Activated gamma-delta T cell treated with Interleukin-2 at 50 U/mL for 16 hours (primary cell): ENCODE results near the gene ATG7.

Source experiments
- DNase-seq: peaks from one replicate; pipeline ENCODE4 v3.0.0-alpha.2; 2020

Gene ATG7

DNA sequence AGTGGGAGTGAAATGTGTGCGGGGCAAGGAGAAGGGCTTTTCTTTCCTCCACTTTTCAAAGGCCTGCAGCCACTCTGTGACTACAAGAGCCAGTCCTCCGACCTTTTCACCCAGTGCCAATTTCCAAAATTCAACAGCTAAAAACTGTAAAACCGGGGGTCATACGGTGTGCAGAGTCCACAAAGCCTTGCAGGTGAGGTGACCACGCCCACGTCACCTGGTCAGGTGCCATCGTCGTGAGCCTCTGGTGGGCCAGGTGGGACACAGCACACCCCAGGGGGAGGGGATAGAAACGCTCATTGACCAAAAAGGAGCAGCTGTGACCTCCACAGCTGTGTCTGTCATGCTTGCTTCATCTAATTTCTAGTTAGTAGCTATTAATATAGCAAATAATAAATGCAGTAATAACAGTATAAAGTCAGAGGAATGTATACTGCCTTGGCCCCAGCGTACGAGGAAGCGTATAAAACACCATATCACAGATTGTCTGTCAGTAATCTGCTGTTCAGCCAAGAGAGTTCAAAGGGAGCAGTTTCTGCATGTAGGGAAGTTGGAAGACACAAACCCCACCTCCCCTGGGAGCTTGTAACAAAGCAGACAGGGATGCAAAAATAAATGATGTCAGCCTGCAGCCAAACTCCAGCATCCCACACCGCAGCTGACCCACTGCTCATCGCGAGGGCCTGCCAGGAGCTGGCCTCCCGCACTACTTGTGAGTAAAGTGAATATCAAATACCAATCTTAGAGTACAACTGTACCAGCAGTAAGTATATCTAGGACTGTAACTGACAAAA lies 284.9 kb downstream of the ATG7 start:
- no peak for DNase-seq

DNA sequence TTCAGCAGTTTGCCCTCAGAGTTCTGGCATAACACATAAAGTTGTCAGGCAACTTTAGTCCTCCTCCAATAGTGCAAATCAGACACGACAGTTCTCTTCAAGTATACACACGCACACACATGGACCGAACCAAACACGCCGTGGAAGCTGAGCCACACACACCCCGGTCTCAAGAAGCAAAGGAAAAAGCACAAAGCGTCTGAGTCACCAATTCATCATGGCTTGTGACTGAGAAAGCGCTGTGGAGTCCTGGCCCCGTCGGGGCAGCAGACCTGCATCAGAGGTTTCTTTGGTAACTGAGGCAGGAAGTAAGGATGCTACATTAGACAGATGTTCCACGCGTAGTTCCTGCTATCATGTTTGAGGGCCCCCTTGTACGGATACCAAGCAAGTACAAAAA lies 285.8 kb downstream of the ATG7 start:
- DNase-seq, result no peak

DNA sequence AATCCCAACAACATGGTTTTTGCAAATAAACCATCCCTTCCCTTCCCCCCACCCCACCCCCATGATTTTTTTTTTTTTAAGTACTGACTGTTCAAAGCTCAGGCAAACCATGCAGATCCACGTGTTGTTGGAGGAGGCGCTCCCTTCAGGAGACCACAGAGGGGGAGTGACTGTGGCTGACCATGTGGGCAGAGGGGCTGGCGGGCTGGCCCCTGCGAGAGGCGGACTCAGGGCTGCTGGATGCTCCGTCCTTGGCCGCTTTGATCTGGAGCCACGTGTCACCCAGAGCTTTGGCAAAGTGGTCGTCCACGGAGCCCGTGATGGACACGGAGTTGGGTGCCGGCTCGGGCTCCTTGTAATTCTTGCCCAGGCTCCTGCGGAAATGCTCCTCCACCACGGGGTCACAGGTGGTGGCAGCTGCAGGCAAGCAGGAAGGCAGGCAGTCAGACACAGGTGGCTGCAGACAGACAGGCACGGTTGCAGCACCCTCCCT lies 286.3 kb downstream of the ATG7 start:
- DNase-seq, result no peak

DNA sequence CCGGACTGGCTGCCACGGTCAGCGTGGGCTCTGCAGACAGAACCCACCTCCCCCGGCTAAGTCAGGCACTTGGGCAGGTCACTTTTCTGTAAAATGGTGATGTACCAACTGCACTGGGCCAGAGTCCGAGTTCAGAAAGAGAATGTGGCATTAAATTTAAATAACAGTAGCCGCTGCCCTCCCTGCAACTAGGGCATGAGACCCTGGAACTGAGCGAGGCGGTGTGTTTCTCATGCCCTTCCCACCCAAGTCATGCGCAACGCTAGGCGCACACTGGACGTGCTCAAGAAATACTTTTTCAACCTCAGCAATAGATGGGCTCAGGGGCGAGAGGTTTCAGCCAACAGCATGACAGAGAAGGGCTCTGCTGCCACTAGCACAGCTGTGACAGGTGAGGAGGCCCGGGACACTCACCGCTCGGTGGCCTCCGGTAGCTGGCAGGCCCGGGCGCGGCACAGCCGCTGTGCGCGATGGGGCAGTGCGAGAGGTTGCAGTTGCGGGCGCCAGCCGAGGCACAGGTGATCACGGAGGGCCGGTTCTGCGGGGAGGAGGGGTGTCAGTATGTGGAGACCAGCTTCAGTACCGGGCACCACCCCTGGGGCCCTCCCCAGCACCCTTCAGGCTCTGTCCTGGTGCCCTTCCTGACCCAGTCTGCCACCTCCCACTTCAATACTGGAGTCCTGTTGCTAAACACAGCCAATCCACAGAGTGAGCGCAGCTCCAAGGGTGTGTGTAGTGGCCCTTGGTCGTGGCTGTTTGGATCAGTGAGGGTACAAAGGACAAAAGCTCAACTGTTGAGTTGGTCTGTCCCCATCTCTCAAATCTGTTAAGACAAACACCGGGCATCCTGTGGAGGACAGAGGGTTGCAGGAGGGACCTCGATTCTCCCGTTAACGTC lies 287.0 kb downstream of the ATG7 start:
- no peak for DNase-seq

DNA sequence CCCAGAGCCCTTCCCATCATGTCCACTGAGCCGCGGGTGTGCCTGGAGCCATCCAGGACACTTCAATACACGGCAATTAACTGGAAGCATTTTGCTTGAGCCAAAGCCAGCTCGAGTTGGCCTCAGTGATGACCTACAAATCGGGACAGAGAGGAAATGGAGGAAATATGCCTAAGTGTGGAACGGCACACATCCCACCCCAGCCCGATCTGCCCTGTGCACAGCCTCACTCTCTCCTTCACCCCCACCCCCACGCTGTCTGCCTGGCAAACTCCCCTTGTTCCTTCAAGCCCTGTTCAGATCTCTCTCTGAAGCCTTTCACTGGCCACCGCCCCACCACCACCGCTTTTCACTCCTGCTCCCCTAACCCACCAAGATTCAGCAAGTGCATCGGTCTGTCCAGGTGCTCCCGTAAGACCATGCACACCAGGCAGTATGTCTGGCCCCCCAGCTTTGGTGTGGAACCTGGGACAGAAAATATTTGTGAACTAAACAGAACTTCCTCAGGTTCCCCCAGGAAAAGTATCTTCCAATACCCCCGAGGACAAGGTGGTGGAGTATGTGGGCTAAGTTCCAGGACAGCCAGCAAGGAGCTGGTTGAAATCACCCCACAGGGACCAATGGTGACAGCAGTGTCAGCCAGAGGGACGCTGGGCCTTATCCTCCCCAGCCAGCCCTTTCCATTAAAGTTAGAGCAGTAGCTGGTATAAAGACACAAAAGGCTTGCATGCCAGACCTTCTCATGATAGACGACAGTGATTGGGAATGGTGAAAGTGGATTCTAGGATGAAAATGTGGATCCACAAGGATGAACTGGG lies 287.8 kb downstream of the ATG7 start:
- DNase-seq, result no peak

DNA sequence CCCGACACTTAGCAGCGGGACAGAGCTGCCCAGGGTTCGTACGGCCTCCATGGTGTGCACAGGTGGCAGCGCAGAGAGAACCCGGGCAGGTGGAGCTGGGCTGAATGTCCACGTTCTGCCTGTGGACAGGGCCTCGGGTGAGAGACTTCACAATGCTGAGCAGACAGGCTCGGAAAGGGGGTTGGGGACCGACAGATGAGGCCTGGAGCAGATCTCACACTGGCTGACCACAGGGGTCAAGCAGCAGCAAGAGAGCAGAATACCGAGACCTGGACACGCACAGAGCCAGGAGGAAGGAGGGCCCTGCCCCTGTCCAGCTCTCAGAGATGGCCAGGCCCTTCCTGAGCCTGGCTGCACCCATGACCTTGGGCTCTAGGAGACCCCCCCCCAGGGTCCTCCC lies 288.5 kb downstream of the ATG7 start:
- no peak for DNase-seq

DNA sequence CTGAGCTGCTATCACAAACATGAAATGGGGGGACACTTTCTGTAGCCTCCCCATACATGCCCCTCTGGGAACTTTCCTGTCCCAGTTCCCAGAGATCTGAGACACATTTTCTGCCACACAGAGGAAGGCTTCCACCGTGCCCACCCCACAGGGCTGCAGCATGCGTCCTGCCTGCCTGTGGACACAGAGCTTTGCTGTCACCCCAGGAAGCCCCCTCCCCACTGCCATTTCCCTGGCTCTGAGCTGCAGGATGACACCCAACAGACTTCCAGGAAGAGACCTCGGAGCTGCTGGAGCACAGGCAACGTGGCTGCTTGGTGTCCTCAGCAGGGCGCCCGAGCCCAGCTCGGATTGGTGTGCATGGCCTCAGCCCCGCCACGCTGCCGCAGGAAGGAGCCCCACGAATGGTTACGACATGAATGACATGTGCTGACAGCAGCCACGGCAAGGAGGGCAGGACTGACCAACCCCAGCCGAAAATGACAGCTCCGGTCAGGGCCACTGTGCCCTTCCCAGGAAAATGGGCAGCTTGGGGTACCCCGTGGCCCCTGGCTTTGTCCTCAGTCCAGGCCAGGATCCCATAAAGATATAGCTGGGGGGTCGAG lies 290.2 kb downstream of the ATG7 start:
- no peak for DNase-seq

DNA sequence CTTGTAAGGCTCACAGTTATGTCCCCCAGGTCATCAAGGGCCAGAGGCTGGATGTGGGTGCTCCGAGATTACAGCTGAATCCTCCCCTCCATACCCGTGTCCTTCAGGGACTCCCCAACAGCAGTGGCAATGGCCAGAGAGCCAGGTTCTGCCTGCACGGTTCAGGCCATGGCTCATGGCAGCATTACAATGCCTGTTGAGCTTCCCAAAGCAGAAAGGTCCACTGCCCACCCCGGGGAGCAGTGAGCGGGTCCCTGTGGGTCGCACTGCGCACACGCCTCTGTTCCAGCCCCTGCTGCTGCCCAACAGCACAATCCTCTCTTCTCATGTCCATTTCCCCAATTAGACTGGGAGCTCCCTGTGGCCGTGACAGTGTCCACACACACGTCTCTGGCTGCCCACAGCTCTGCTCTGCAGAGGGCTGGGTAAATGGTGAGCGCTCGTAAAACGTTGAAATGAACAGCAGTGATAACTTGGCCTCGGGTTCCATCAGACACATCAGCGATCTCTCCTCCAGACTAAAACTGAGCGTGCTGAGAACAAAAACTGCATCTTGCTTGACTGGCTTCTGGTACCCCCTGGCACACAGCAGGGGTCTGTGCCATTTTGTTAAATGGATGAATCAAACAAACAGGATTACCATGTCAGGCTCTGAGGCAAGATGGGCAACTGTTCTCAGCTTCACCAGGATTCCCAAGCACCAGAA lies 291.1 kb downstream of the ATG7 start:
- DNase-seq, result no peak

DNA sequence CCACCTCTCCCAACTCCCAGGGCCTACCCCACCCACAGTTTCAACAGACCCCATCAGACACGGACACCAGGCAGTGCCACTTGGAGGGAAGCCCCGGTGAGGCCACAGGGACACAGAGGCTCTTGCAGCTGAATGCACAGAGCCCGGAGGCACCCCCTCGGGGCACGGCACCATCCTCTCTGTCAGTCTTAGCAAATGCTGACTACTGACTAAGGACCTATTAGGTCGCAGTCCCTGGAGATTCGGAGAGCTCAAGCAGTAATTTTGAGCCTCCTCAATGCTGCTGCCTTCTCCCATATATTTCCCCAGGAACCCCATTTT lies 291.6 kb downstream of the ATG7 start:
- no peak for DNase-seq

DNA sequence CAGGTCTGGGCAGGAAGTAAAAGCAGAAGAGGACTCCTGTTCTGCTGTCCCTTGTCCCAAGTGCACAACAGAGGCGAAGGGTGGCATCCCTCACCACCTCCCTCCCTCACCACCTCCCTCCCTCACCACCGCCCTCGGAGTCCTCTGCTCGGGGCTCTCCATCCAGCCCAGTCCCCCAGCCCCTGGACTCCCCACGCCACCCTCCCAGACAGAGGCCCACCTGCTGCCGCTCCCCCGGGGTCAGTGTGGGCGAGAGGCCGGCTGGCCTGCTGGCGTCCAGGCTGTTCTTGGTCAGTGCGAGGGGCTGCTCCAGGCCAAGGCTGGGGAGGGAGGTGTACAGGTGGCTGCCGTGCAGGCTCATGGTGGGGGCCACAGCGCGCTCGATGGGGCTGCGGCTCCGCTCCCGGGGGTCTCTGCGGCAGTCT lies 292.4 kb downstream of the ATG7 start:
- DNase-seq, result no peak

DNA sequence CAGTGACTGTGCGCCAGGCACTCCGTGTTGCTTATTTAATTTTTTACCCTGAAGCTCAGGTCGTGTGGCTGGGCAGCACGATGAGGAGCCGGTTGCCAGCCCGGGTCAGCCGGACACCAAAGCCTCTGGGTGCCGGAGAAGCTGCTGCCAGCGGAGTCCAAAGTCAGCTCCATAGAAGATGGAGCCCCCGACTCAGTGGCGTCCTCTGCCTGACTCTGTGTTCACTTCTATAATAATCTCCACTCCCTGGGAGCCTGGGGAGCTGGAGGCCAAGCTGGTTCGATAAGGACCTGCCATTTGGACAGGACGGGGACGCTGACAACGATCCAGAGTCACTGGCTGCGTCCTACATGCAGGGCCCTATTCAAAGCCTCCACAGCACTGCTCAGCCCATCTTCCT lies 292.9 kb downstream of the ATG7 start:
- no peak for DNase-seq

DNA sequence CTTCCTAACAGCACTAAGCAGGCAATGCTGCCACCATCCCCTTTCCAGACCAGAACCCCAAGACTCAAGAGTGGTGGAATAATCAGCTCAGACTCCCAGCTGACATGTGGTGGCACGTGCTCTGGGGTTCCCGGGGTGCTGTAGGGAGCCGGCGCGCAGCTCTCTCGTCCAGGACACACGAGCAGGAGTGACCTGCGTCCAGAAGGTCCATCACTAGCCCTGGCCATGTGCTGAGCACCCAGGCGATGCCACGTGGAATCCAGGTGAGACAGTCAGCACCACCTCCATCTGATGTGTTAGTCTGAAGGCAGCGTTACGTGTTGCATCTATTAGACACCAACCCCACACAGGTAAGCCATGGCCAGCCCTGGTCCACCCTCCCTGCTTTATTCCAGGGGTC lies 293.3 kb downstream of the ATG7 start:
- no peak for DNase-seq

DNA sequence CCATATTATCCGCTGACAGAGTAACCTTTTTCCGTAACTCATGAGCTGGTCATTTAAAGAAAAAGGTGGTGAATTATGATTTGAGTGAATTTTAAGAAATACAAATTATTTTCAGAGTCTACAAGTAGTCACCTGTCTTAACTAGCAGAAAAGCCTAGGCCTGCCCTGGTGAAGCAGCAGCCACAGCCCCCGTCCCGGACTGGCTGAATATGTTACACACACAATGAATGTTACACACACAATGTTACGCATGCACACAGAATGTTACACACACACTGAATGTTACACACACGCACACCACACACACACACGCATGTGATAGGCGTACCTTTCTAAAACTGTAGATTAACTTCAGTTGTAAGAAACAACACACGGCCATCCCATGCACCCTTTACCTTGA lies 293.7 kb downstream of the ATG7 start:
- no peak for DNase-seq

DNA sequence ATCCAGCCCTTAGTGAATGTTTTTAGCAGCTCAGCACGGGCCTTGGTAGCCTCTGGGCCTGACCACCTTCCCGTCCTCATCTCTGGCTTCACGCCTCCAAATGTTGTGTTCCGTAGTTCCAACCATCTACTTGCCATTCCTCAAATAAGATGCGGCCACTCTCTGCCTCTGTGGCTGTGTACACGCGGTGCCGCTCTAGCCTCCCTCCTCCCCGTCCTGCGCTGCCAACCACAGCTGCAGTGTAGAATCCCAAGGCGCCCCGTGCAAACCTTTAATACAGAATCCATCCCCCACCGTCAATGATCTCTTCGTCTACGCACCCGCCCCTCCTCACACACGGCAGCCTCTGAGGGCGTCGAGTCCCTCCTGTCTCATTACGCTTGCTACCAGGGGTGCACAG lies 294.3 kb downstream of the ATG7 start:
- no peak for DNase-seq

DNA sequence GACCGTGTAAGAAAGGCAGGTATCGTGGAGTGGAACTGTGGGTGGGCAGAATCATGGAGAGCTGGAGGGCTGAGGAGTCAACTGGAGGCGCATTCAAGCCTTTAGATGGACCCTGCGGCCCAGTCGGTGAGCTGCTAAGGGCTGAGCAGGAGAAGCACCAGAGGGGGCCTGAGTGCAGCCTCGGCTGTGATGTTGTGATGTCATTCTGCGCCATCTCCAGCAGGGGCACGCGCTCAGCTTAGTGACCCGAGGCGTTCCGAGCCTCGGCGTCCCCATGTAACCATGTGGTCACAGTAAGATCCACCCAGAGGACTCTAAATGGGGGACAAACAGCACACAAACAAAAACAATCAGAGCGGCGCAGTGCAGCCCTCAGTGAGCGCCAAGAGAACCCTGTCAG lies 294.7 kb downstream of the ATG7 start:
- no peak for DNase-seq

DNA sequence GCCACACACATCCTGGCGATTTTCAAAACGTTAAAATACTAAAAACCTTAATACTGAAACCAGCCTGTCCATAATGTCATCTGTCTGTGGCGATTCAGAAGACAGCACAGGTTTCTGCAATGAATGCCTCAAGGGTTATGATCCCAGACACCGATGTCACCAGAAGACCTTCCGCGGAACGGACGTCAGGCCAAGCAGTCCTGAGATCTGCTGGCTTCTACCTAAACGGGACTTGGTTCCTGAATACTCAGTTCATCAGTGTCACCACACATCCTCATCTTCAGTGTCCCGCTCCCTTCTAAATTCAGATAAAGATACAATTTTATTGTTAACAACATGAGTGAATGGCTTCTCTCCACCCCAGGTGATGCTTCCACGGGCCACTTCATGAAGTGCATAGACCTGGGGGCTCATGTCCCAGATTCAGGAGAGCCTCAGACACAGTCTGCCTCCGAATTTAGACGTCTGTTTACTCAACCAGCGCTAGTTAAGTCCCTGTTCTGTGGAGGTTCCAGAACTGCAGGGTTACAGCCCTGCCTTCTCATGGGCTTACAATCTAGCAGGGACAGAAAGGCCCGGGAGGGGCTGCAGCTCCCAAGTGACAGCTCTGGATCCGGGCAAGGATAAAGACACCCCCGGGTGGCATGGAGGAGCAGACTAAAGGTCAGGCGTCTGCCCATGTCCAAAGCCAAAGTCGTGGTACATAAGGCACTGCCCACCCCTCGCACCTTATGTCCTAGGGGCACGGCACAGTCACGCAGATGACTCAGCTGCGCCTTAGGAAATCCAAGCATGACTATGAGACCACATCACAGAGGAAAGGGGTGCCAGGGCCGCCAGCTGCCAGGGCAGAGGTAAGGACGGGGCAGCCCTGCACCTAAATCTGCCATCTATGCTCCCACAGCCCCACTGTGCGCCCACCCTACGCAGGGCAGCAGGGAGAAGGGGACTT lies 295.6 kb downstream of the ATG7 start:
- no peak for DNase-seq

DNA sequence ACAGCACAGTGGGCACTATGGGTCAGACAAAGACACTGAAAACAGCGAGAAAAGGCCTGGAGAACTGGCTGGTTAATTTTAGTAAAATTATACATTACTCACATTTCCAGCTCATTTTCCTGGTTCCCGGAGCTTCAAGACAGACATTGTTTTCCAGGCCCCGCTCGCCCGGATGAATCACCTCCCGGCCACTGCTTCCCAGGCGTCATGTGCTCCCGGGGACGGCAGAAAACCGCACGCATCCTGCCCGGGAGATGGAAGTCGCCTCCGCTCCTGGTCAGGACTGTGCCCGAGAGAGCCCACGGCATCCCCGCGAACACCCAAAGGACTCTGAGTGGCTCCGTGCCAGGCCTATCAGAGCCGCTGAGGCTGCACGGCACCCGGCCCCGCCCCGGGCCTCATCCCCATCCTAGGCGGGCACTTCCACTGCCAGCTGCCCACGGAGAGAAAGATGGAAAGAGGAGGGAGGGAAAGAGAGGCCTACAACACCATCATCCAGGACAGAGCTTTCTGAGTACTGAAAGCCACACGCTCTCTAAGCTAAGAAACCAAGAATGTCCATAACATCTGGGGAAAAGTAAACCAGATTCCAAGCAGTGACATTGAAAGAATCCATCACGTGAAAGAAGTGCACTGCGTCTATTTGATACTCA lies 296.4 kb downstream of the ATG7 start:
- no peak for DNase-seq

DNA sequence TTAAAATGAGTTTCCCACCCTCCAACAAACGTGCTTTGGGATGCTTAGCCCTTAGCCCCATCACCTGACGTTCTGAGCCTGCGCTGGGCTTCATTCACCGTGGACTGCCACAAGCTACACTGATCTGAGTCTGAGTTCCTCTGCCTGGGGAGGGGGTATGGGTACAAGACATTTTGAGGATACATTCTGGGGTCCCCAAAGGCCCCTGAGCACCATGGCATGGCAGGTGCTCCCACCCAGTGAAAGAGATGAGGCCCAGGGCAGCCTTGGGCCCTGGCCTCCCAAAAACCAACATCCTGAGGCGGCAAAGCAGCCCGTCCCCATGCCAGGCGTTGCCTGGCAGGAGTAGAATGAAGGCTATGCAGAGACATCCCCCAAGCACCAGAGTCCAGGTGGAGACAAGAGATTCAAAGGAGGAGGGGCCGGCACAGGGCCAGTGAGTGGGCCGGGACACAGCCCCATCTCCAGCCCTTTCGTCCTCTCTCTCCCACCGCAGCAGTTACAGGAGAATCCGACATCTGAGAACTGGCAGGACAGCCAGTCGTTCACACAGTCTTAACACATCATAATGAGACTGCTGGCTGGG lies 297.1 kb downstream of the ATG7 start:
- DNase-seq, result no peak

DNA sequence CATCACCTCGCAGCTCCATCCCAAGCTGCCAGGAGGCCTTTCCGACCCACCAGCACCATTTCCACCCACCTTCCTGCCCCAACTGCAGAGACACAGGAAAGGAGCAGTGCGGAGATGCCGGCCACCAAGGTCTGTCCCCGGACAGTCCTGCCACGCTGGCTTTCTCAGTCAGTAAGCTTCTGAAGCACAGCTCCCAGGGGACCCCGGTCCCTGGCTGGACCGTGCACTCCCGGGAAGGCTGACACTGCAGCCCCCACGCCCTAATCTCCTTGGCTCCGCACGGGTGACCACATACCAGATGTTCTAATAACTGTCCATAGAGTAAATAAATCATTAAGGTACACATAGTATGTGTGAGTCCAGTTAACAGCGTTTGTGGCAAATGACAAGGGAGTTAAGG lies 298.1 kb downstream of the ATG7 start:
- no peak for DNase-seq
